Breast epithelium (tissue), 4 donors: ENCODE results near the gene KIDINS220. TPM values are rescaled to one million over a fixed set of nuclear protein-coding genes. Genes with fewer than 3 reads are reported as not detected.
"Not testable (repeated sequence)": the region's sequence is repeated elsewhere in the genome, so short reads cannot be mapped to it uniquely, and the experiment has no call there.

ENCODE experiments used
- DNase-seq, 2 donors: peaks; one replicate each; pipeline ENCODE4 v3.0.0-alpha.2; 2019; ENCODE audit warnings: low spot score in 2 of 2
- H3K27ac ChIP-seq, 2 donors: fragments of 200-600 bp; sonication (generic) in 1 of 2; one replicate each; pipeline ENCODE4 v1.5.1; 2016 to 2019; ENCODE audit warnings: mild to moderate bottlenecking in 1 of 2
- H3K27me3 ChIP-seq, 2 donors: fragments of 200-600 bp; sonication (generic) in 1 of 2; one replicate each; pipeline versions ENCODE4 v1.5.1 to v1.6.0; 2017 to 2019; ENCODE audit warnings: control low read depth in 1 of 2, mild to moderate bottlenecking in 1 of 2
- H3K36me3 ChIP-seq: fragments of 200-600 bp; one replicate; pipeline ENCODE4 v1.5.1; 2019
- H3K4me1 ChIP-seq, 2 donors: fragments of 200-600 bp; sonication (generic); one replicate each; pipeline ENCODE4 v1.5.1; 2016 to 2019; ENCODE audit warnings: control low read depth in 1 of 2
- H3K4me3 ChIP-seq, 3 donors: fragments of 200-600 bp; sonication (generic); 1 replicate in 2 of 3; 2 replicates in 1 of 3; pipeline ENCODE4 v1.5.1; 2016 to 2019; ENCODE audit warnings: mild to moderate bottlenecking in 3 of 3, moderate library complexity in 2 of 3
- H3K9me3 ChIP-seq, 2 donors: fragments of 200-600 bp; sonication (generic) in 1 of 2; one replicate each; pipeline ENCODE4 v1.5.1; 2016 to 2019; ENCODE audit warnings: control low read depth in 1 of 2
- CTCF ChIP-seq, 3 donors: fragments of 450-650 bp; IDR thresholded peaks; one replicate each; pipeline ENCODE4 v1.5.1; 2016 to 2017; ENCODE audit warnings: antibody characterized with exemption in 3 of 3, mild to moderate bottlenecking in 3 of 3, moderate library complexity in 3 of 3
- POLR2A ChIP-seq: fragments of 450-650 bp; IDR thresholded peaks from one replicate; pipeline ENCODE4 v1.6.1; 2016; ENCODE audit warnings: antibody characterized with exemption, mild to moderate bottlenecking, moderate library complexity
- POLR2AphosphoS5 ChIP-seq, 3 donors: sonication (generic); formaldehyde crosslinking; IDR thresholded peaks; one replicate each; pipeline ENCODE4 v1.6.1; 2017; ENCODE audit warnings: antibody characterized with exemption in 3 of 3
- intact Hi-C: fragments of 100-400 bp; cut with DNase I; formaldehyde crosslinking; loops from one replicate; pipeline ENCODE4 v1.15.1; 2023; ENCODE audit warnings: low total_unique reads
- total RNA-seq, 3 donors: library from RNA; depleted of rRNA; stranded (reverse); fragments of >200 nt; gene quantifications; one replicate each; pipeline ENCODE4 v1.1.0, GENCODE V29; 2016

The KIDINS220 gene
- total RNA-seq, 3 donors from 2014 or later, result 73.1 to 120 (median 87.2) TPM

GRCh38 chr2:8737571-8738175, 99.7 kb downstream of the KIDINS220 start:
- H3K9me3 ChIP-seq, result no peaks in the 10 kb centered on the region
- no peak overlapping the region for H3K27ac ChIP-seq
- no peak for DNase-seq
- TF ChIP-seq POLR2A (no peak), POLR2AphosphoS5 (IDR thresholded peaks at IDR 0.05) (no peak), CTCF (IDR thresholded peaks at IDR 0.05) (no peak)
- no peak overlapping the region for H3K4me3 ChIP-seq
- intact Hi-C loops, result no loop called here
- no peaks in the 10 kb centered on the region for H3K4me1 ChIP-seq
- H3K27me3 ChIP-seq, result no peaks in the 10 kb centered on the region
- no peaks in the 10 kb centered on the region for H3K36me3 ChIP-seq

DNA sequence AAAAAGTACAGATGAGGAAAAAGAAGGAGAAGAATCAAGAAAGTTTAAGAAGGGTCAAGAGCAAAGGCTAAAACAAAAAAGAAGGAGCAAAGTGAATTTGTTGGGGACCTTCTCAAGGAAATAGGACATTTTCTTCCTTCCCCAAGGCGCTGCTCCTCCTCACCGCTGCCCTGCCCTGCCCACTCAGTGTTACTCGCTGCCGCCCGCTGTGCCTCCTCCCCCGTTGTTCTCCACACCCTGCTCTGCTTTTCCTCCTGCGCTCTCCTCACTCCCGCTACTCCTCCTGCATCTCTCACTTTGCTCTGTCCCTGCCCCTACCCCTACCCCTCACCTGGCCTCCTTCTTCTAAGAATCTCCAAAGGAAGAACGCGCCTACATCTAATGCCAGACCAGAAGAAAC, 104.8 kb downstream of the KIDINS220 start:
- no peaks in the 10 kb centered on the region for H3K9me3 ChIP-seq
- H3K36me3 ChIP-seq, result no peaks in the 10 kb centered on the region
- TF ChIP-seq POLR2A, result no peak
- no peak for TF ChIP-seq POLR2AphosphoS5 (IDR thresholded peaks at IDR 0.05)
- no peak for TF ChIP-seq CTCF (IDR thresholded peaks at IDR 0.05)
- intact Hi-C loops, result no loop called here
- no peak overlapping the region for H3K27ac ChIP-seq
- no peaks in the 10 kb centered on the region for H3K4me1 ChIP-seq
- no peaks in the 10 kb centered on the region for H3K27me3 ChIP-seq
- no peak for DNase-seq
- H3K4me3 ChIP-seq, result no peak overlapping the region

- no peaks in the 10 kb centered on the region for H3K4me1 ChIP-seq
- no peak overlapping the region for H3K27ac ChIP-seq
- intact Hi-C loops, result no loop called here
- TF ChIP-seq POLR2A (no peak), POLR2AphosphoS5 (IDR thresholded peaks at IDR 0.05) (no peak), CTCF (IDR thresholded peaks at IDR 0.05) (no peak)
- no peak for DNase-seq
- H3K36me3 ChIP-seq, result no peaks in the 10 kb centered on the region
- no peak overlapping the region for H3K4me3 ChIP-seq
- no peaks in the 10 kb centered on the region for H3K9me3 ChIP-seq
- no peaks in the 10 kb centered on the region for H3K27me3 ChIP-seq
These were observed 107.5 kb downstream of the KIDINS220 start for GRCh38 chr2:8729939-8730338.

DNA sequence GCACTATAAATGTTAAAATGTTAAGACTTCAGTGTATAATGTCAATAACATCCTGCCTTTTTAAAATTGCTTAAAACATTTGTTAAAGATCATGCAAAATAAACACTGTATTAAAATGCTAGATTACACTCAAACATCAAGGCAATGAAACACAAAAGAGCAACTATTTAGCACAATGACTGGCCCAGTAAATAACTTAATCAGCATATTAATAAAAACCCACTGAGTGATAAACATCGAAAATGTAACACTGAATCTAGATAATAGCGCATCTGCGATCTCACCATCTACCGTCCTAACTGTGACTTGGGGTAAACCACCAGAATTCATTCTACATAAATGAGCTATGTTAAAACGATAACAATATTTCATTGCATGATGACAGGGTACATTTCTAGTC, 108.3 kb downstream of the KIDINS220 start:
- H3K4me1 ChIP-seq, H3K27ac ChIP-seq, H3K9me3 ChIP-seq, H3K4me3 ChIP-seq, intact Hi-C loops, H3K27me3 ChIP-seq, H3K36me3 ChIP-seq, DNase-seq: not testable (repeated sequence)

DNA sequence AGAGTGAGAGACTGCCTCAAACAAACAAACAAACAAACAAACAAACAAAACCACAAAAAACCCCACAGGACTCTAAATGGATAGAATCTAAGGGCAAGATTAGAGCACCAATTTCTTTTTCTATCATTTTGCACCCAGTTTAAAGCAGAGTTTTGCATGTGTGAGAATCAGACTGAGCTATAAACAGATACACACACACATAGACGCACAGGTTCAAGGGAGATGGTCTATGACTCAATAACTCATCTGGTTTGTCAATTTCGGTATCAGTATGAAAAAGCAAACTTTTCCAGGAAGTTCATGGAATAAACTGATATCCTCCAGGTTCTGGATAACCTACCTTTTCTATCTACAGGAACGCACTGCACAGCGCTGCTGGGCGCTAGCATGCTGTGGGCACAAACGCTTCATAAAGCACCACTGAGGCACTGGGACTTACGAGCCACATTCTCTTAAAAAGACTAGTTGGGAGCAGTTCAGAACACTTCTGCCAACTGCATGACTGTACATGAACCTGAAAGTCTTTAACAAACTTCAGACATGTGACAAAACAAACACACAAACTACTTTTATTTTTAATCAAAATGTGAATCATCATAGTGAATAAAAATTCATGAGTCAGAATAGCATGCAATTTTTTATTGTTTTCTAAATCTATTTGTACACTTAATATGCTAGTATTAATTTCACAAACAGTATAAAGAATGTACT, 109.0 kb downstream of the KIDINS220 start:
- no peak for TF ChIP-seq POLR2A
- no peak for TF ChIP-seq POLR2AphosphoS5 (IDR thresholded peaks at IDR 0.05)
- no peak for TF ChIP-seq CTCF (IDR thresholded peaks at IDR 0.05)
- H3K4me3 ChIP-seq, result no peak overlapping the region
- DNase-seq, result no peak
- intact Hi-C loops, result no loop called here
- no peaks in the 10 kb centered on the region for H3K27me3 ChIP-seq
- no peak overlapping the region for H3K27ac ChIP-seq
- no peaks in the 10 kb centered on the region for H3K4me1 ChIP-seq
- no peaks in the 10 kb centered on the region for H3K9me3 ChIP-seq
- no peaks in the 10 kb centered on the region for H3K36me3 ChIP-seq
